OCI-LY7 (cell line): ENCODE results near the gene IGF2BP1. TPM values are rescaled to one million over a fixed set of nuclear protein-coding genes. Genes with fewer than 3 reads are reported as not detected.

ENCODE experiments used
- BruUV-seq: library from RNA; stranded (reverse); fragments of 400-500 nt; replicated peaks from 2 replicates; lab custom pipeline; 2021; lab: Mats Ljungman, UMichigan
- CTCF ChIA-PET: fragments of 300-600 bp; sonication (Branson Sonifier 250); formaldehyde crosslinking; loops from one replicate; lab custom pipeline; 2022; ENCODE audit warnings: antibody characterized with exemption; ENCODE audit not compliant: unreplicated experiment; lab: Charles Lee
- POLR2A ChIA-PET: fragments of 300-600 bp; sonication (Branson Sonifier 250); formaldehyde crosslinking; loops from one replicate; lab custom pipeline; 2022; ENCODE audit warnings: antibody characterized with exemption; lab: Charles Lee
- DNase-seq: peaks from one replicate; pipeline ENCODE4 v3.0.0-alpha.2; 2015; ENCODE audit warnings: low spot score
- H2AFZ ChIP-seq: fragments of 200-600 bp; sonication (generic), shearing (Covaris generic); 2 replicates; pipeline ENCODE4 v1.6.1; 2014; ENCODE audit warnings: mild to moderate bottlenecking, antibody characterized with exemption, low read length, moderate library complexity
- H3K27ac ChIP-seq: fragments of 200-600 bp; sonication (generic); 2 replicates; pipeline ENCODE4 v1.5.1; 2014; ENCODE audit warnings: mixed run types, low read depth, mild to moderate bottlenecking, moderate library complexity, low read length, inconsistent platforms; ENCODE audit not compliant: poor library complexity, severe bottlenecking
- H3K36me3 ChIP-seq: fragments of 200-600 bp; sonication (generic); 2 replicates; pipeline ENCODE4 v1.6.1; 2014; ENCODE audit warnings: mild to moderate bottlenecking, antibody characterized with exemption, low read length, moderate library complexity, mixed read lengths; ENCODE audit not compliant: insufficient read depth
- H3K4me1 ChIP-seq: fragments of 200-600 bp; sonication (generic); 2 replicates; pipeline ENCODE4 v1.5.1; 2014; ENCODE audit warnings: mild to moderate bottlenecking, low read length; ENCODE audit not compliant: insufficient read depth, poor library complexity, severe bottlenecking
- H3K4me2 ChIP-seq: fragments of 200-600 bp; sonication (generic); 2 replicates; pipeline ENCODE4 v1.6.1; 2014; ENCODE audit warnings: mild to moderate bottlenecking, low read length
- H3K4me3 ChIP-seq: fragments of 200-600 bp; sonication (generic); 2 replicates; pipeline ENCODE4 v1.5.1; 2014; ENCODE audit warnings: mild to moderate bottlenecking, low read depth, low read length; ENCODE audit not compliant: poor library complexity, severe bottlenecking
- H3K79me2 ChIP-seq: fragments of 200-600 bp; sonication (generic); 2 replicates; pipeline ENCODE4 v1.6.1; 2016; ENCODE audit warnings: low read depth, mild to moderate bottlenecking, low read length, moderate library complexity, mixed read lengths; ENCODE audit not compliant: insufficient read depth
- H3K9me2 ChIP-seq: fragments of 200-600 bp; sonication (generic); 2 replicates; pipeline ENCODE4 v1.6.1; 2016; ENCODE audit warnings: mild to moderate bottlenecking, low read length, mixed read lengths; ENCODE audit not compliant: insufficient read depth
- H3K9me3 ChIP-seq: fragments of 200-600 bp; sonication (generic); 2 replicates; pipeline ENCODE4 v1.6.1; 2014; ENCODE audit warnings: mild to moderate bottlenecking, mixed run types, low read length, mixed read lengths
- H4K20me1 ChIP-seq: fragments of 200-600 bp; sonication (generic); 2 replicates; pipeline ENCODE4 v1.6.1; 2014; ENCODE audit warnings: mild to moderate bottlenecking, antibody characterized with exemption, low read length, moderate library complexity, mixed read lengths; ENCODE audit not compliant: insufficient read depth
- CTCF ChIP-seq: fragments of 200-600 bp; sonication (generic); conservative IDR thresholded peaks from 2 replicates; pipeline ENCODE4 v1.5.1; 2014; ENCODE audit warnings: mild to moderate bottlenecking, antibody characterized with exemption, low read length, moderate library complexity, mixed read lengths
- EZH2phosphoT487 ChIP-seq: fragments of 200-600 bp; sonication (generic); IDR thresholded peaks from 2 replicates; pipeline ENCODE4 v1.6.1; 2018; ENCODE audit warnings: low read depth, borderline replicate concordance, mild to moderate bottlenecking, mixed run types, antibody characterized with exemption, low read length, moderate library complexity, mixed read lengths
- intact Hi-C: fragments of 100-400 bp; cut with micrococcal nuclease; formaldehyde crosslinking; loops from one replicate; pipeline ENCODE4 v1.10.0; 2022; ENCODE audit not compliant: unreplicated experiment
- total RNA-seq, 2 experiments: library from RNA; depleted of rRNA in 1 of 2; stranded (reverse); fragments of >200 nt in 1 of 2; shearing (Covaris generic) in 1 of 2; gene quantifications; 2 replicates each; pipeline ENCODE4 v1.2.3, GENCODE V29; 2014 to 2022

IGF2BP1 gene
- total RNA-seq, 2 experiments from 2014 or later = 18.9 to 46.4 TPM

- DNase-seq = no peak
- CTCF ChIA-PET = no interaction called here
- POLR2A ChIA-PET = interaction anchor here (0.9 kb wide), 1 partner anchor 9 kb away, joined by 3 read pairs; no protein-coding TSS in a partner anchor
- H3K4me1 ChIP-seq = no peaks in the 10 kb centered on the region
- H3K9me3 ChIP-seq = no peaks in the 10 kb centered on the region
- no peak overlapping the region for H2AFZ ChIP-seq
- no peak overlapping the region for H3K27ac ChIP-seq
- no peak overlapping the region for H3K4me2 ChIP-seq
- TF ChIP-seq CTCF = no peak
- no peak for TF ChIP-seq EZH2phosphoT487
- H3K4me3 ChIP-seq = no peak overlapping the region
- no peaks in the 10 kb centered on the region for H3K9me2 ChIP-seq
- H4K20me1 ChIP-seq = peaks cover 13% of the 10 kb centered on the region; the same call in 1 of the 2 replicates
- no TSS peak for BruUV-seq
- H3K36me3 ChIP-seq = peaks cover 31% of the 10 kb centered on the region
- H3K79me2 ChIP-seq = peaks cover 42% of the 10 kb centered on the region
- intact Hi-C loops = no loop called here
Measured at GRCh38 chr17:49016775-49017463, 19.7 kb downstream of the IGF2BP1 start.

- no TSS peak for BruUV-seq
- H3K4me1 ChIP-seq = no peaks in the 10 kb centered on the region
- no peak overlapping the region for H3K27ac ChIP-seq
- no peaks in the 10 kb centered on the region for H3K9me2 ChIP-seq
- DNase-seq = no peak
- POLR2A ChIA-PET = no interaction called here
- intact Hi-C loops = no loop called here
- H3K4me3 ChIP-seq = no peak overlapping the region
- H4K20me1 ChIP-seq = peaks cover 13% of the 10 kb centered on the region; the same call in 1 of the 2 replicates
- CTCF ChIA-PET = no interaction called here
- TF ChIP-seq CTCF = no peak
- TF ChIP-seq EZH2phosphoT487 = no peak
- H3K79me2 ChIP-seq = peaks cover 37% of the 10 kb centered on the region
- no peak overlapping the region for H2AFZ ChIP-seq
- peaks cover 25% of the 10 kb centered on the region for H3K36me3 ChIP-seq
- no peak overlapping the region for H3K4me2 ChIP-seq
- H3K9me3 ChIP-seq = no peaks in the 10 kb centered on the region
Measured at GRCh38 chr17:49018116-49018612, 21.0 kb downstream of the IGF2BP1 start.

- Histone ChIP-seq H4K20me1 (peaks cover 13% of the 10 kb centered on the region; the same call in 1 of the 2 replicates), H3K4me3 (no peak overlapping the region), H3K9me3 (no peaks in the 10 kb centered on the region), H3K4me1 (no peaks in the 10 kb centered on the region), H3K9me2 (no peaks in the 10 kb centered on the region), H3K27ac (no peak overlapping the region), H3K36me3 (peaks cover 25% of the 10 kb centered on the region; the same call in 1 of the 2 replicates), H2AFZ (no peak overlapping the region), H3K79me2 (peaks cover 41% of the 10 kb centered on the region), H3K4me2 (no peak overlapping the region)
- BruUV-seq = no TSS peak
- no peak for DNase-seq
- no peak for TF ChIP-seq CTCF
- no peak for TF ChIP-seq EZH2phosphoT487
- intact Hi-C loops = no loop called here
- POLR2A ChIA-PET = no interaction called here
- CTCF ChIA-PET = no interaction called here
Measured at GRCh38 chr17:49018748-49019147, 21.6 kb downstream of the IGF2BP1 start.
